Osteoblast (primary cell): Measurements from ENCODE around the gene ZBTB5. TPM values are rescaled to one million over a fixed set of nuclear protein-coding genes. Genes with fewer than 3 reads are reported as not detected.

ENCODE experiments used
- DNase-seq: peaks from one replicate; pipeline ENCODE4 v3.0.0; 2011; ENCODE audit warnings: low spot score, mixed read lengths; ENCODE audit not compliant: insufficient read length; ENCODE audit errors: missing footprints
- H2AFZ ChIP-seq: 2 replicates; pipeline ENCODE4 v1.6.0; 2011; ENCODE audit warnings: mild to moderate bottlenecking, low read length
- H3K27ac ChIP-seq: 2 replicates; pipeline ENCODE4 v1.5.1; 2011; ENCODE audit warnings: mild to moderate bottlenecking, low read depth, low read length, moderate library complexity
- H3K27me3 ChIP-seq: 2 replicates; pipeline ENCODE4 v1.6.0; 2012; ENCODE audit warnings: mild to moderate bottlenecking, control low read depth, inconsistent platforms, low read length, moderate library complexity; ENCODE audit not compliant: insufficient read depth
- H3K36me3 ChIP-seq: 2 replicates; pipeline ENCODE4 v1.5.1; 2011; ENCODE audit warnings: mild to moderate bottlenecking, low read length, control low read depth, moderate library complexity; ENCODE audit not compliant: insufficient read depth
- H3K4me1 ChIP-seq: 2 replicates; pipeline ENCODE4 v1.5.1; 2011; ENCODE audit warnings: mild to moderate bottlenecking, low read length, control low read depth, moderate library complexity; ENCODE audit not compliant: insufficient read depth
- H3K4me2 ChIP-seq: 2 replicates; pipeline ENCODE4 v1.6.0; 2011; ENCODE audit warnings: mild to moderate bottlenecking, low read length; ENCODE audit not compliant: insufficient read depth
- H3K4me3 ChIP-seq: fragments of 200-600 bp; sonication (generic); 3 replicates; pipeline ENCODE4 v1.5.1; 2012; ENCODE audit warnings: mild to moderate bottlenecking, low read length, inconsistent platforms; ENCODE audit not compliant: insufficient read depth
- H3K79me2 ChIP-seq: 2 replicates; pipeline ENCODE4 v1.6.0; 2012; ENCODE audit warnings: mild to moderate bottlenecking, low read length, control low read depth, inconsistent platforms; ENCODE audit not compliant: insufficient read depth
- H3K9me3 ChIP-seq: 2 replicates; pipeline ENCODE4 v1.5.1; 2011; ENCODE audit warnings: low read depth, low read length, control low read depth
- H4K20me1 ChIP-seq: 2 replicates; pipeline ENCODE4 v1.6.0; 2012; ENCODE audit warnings: mild to moderate bottlenecking, low read length, control low read depth; ENCODE audit not compliant: insufficient read depth
- total RNA-seq: library from RNA; depleted of rRNA; stranded (reverse); fragments of >200 nt; gene quantifications from 2 replicates; pipeline ENCODE4 v1.2.3, GENCODE V29; 2012
- TF ChIP-seq, protein P1 (sequence below): IDR thresholded peaks from 2 replicates; pipeline ENCODE4 v1.5.1; 2011; ENCODE audit warnings: mild to moderate bottlenecking, low read depth, low read length, moderate library complexity; ENCODE audit errors: extremely low read depth

Gene ZBTB5
- total RNA-seq, 1 donor, result 11.6 TPM

DNA sequence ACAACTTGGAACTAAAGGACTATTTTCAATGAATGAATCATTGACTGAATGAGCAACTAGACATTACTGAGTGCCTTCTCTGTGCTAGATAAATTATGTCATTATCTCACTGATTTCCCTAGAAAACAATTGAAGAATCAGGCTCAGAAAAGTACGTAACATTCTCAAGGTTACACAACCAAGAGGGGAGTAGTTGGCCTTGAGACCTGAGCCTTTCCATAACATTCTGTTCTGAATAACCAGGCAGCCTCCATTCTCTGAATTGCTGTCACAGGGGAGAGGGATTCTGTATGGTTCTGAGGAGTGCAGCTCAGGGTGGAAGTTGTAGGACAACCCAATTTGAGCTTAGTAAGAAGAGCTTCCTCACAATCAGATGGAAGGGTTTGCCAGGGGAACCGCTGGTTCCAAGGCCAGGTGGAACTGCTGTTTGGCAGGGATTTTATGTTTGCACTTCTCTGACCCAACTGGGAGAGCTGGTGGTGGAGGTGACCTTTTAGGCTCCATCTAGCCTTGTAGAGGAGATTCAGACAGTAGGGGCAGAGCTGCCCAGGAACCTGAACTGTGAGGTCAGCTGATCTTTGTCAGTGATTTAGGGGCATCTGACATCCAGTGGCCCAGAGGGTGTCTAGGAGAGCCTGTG lies 36.8 kb upstream of the ZBTB5 start:
- TF ChIP-seq, protein P1, sequence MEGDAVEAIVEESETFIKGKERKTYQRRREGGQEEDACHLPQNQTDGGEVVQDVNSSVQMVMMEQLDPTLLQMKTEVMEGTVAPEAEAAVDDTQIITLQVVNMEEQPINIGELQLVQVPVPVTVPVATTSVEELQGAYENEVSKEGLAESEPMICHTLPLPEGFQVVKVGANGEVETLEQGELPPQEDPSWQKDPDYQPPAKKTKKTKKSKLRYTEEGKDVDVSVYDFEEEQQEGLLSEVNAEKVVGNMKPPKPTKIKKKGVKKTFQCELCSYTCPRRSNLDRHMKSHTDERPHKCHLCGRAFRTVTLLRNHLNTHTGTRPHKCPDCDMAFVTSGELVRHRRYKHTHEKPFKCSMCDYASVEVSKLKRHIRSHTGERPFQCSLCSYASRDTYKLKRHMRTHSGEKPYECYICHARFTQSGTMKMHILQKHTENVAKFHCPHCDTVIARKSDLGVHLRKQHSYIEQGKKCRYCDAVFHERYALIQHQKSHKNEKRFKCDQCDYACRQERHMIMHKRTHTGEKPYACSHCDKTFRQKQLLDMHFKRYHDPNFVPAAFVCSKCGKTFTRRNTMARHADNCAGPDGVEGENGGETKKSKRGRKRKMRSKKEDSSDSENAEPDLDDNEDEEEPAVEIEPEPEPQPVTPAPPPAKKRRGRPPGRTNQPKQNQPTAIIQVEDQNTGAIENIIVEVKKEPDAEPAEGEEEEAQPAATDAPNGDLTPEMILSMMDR, result no peak
- H3K27ac ChIP-seq, result no peak overlapping the region
- H2AFZ ChIP-seq, result no peak overlapping the region
- H3K4me2 ChIP-seq, result no peak overlapping the region
- no peak for DNase-seq
- no peaks in the 10 kb centered on the region for H3K79me2 ChIP-seq
- H3K4me1 ChIP-seq, result no peaks in the 10 kb centered on the region
- H3K27me3 ChIP-seq, result no peaks in the 10 kb centered on the region
- no peaks in the 10 kb centered on the region for H3K9me3 ChIP-seq
- H3K4me3 ChIP-seq, result no peak overlapping the region
- H4K20me1 ChIP-seq, result no peaks in the 10 kb centered on the region
- peaks cover 79% of the 10 kb centered on the region for H3K36me3 ChIP-seq

GRCh38 chr9:37499297-37499696 lies 34.0 kb upstream of the ZBTB5 start:
- Histone ChIP-seq H2AFZ (no peak overlapping the region), H3K9me3 (no peaks in the 10 kb centered on the region), H3K4me1 (peaks cover 3% of the 10 kb centered on the region), H3K27me3 (no peaks in the 10 kb centered on the region), H3K27ac (no peak overlapping the region), H3K79me2 (no peaks in the 10 kb centered on the region), H3K4me2 (no peak overlapping the region), H3K36me3 (peaks cover 85% of the 10 kb centered on the region), H3K4me3 (no peak overlapping the region), H4K20me1 (no peaks in the 10 kb centered on the region)
- no peak for DNase-seq
- TF ChIP-seq, protein P1, result no peak

DNA sequence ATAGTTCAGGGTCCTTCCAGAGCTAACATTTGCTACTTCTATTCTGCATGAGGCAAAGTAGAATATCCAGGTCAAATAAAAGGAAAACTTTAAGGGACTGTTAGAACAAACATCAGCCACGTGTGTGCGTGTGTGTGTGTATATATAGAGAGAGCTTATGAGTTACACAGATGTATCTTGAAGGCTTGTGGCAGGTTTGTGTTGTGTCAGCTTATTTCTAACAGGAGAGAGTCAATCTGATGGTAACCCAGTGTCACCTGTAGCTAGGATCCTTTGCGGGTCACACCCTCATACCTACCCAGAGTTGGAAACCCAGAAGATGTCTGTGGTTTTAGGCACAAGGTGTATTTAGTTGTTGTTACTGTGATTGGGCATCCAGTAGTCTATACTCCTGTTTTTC lies 33.2 kb upstream of the ZBTB5 start:
- peaks cover 86% of the 10 kb centered on the region for H3K36me3 ChIP-seq

DNA sequence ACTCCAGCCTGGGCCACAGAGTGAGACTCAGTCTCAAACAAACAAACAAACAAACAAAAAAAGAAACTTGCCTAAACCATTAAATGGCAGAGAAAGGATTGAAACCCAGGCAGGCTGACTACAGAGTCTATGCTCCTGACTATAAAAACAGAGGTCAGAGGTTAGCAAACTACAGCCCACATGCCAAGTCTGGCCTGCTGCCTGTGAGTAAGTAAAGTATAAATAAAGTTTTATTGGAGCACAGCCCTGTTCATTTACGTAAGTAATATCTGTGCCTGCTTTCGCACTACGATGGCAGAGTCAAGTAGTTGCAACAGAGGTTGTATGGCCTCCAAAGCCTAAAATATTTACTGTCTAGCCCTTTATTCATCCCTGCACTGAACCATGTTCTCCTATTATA lies 32.1 kb upstream of the ZBTB5 start:
- Histone ChIP-seq H3K4me1 (peaks cover 3% of the 10 kb centered on the region), H3K79me2 (no peaks in the 10 kb centered on the region), H3K9me3 (no peaks in the 10 kb centered on the region), H4K20me1 (no peaks in the 10 kb centered on the region), H3K27me3 (no peaks in the 10 kb centered on the region), H3K4me3 (no peak overlapping the region), H3K36me3 (peaks cover 88% of the 10 kb centered on the region), H3K4me2 (no peak overlapping the region), H2AFZ (no peak overlapping the region), H3K27ac (no peak overlapping the region)
- TF ChIP-seq, protein P1, result no peak
- DNase-seq, result no peak

More for the DNA sequence above, 33.2 kb upstream of the ZBTB5 start:
- Histone ChIP-seq H3K4me3 (no peak overlapping the region), H3K27me3 (no peaks in the 10 kb centered on the region), H3K9me3 (no peaks in the 10 kb centered on the region), H3K4me2 (no peak overlapping the region), H2AFZ (no peak overlapping the region), H3K4me1 (peaks cover 3% of the 10 kb centered on the region), H4K20me1 (no peaks in the 10 kb centered on the region), H3K79me2 (no peaks in the 10 kb centered on the region), H3K27ac (no peak overlapping the region)
- TF ChIP-seq, protein P1, result no peak
- DNase-seq, result no peak
